Osteoblast (primary cell): Measurements from ENCODE around the gene SLC30A10. TPM values are rescaled to one million over a fixed set of nuclear protein-coding genes. Genes with fewer than 3 reads are reported as not detected.

Experiments
- DNase-seq: peaks from one replicate; pipeline ENCODE4 v3.0.0; 2011; ENCODE audit warnings: low spot score, mixed read lengths; ENCODE audit not compliant: insufficient read length; ENCODE audit errors: missing footprints
- H2AFZ ChIP-seq: 2 replicates; pipeline ENCODE4 v1.6.0; 2011; ENCODE audit warnings: mild to moderate bottlenecking, low read length
- H3K27ac ChIP-seq: 2 replicates; pipeline ENCODE4 v1.5.1; 2011; ENCODE audit warnings: mild to moderate bottlenecking, low read depth, low read length, moderate library complexity
- H3K27me3 ChIP-seq: 2 replicates; pipeline ENCODE4 v1.6.0; 2012; ENCODE audit warnings: mild to moderate bottlenecking, control low read depth, inconsistent platforms, low read length, moderate library complexity; ENCODE audit not compliant: insufficient read depth
- H3K36me3 ChIP-seq: 2 replicates; pipeline ENCODE4 v1.5.1; 2011; ENCODE audit warnings: mild to moderate bottlenecking, low read length, control low read depth, moderate library complexity; ENCODE audit not compliant: insufficient read depth
- H3K4me1 ChIP-seq: 2 replicates; pipeline ENCODE4 v1.5.1; 2011; ENCODE audit warnings: mild to moderate bottlenecking, low read length, control low read depth, moderate library complexity; ENCODE audit not compliant: insufficient read depth
- H3K4me2 ChIP-seq: 2 replicates; pipeline ENCODE4 v1.6.0; 2011; ENCODE audit warnings: mild to moderate bottlenecking, low read length; ENCODE audit not compliant: insufficient read depth
- H3K4me3 ChIP-seq: fragments of 200-600 bp; sonication (generic); 3 replicates; pipeline ENCODE4 v1.5.1; 2012; ENCODE audit warnings: mild to moderate bottlenecking, low read length, inconsistent platforms; ENCODE audit not compliant: insufficient read depth
- H3K79me2 ChIP-seq: 2 replicates; pipeline ENCODE4 v1.6.0; 2012; ENCODE audit warnings: mild to moderate bottlenecking, low read length, control low read depth, inconsistent platforms; ENCODE audit not compliant: insufficient read depth
- H3K9me3 ChIP-seq: 2 replicates; pipeline ENCODE4 v1.5.1; 2011; ENCODE audit warnings: low read depth, low read length, control low read depth
- H4K20me1 ChIP-seq: 2 replicates; pipeline ENCODE4 v1.6.0; 2012; ENCODE audit warnings: mild to moderate bottlenecking, low read length, control low read depth; ENCODE audit not compliant: insufficient read depth
- total RNA-seq: library from RNA; depleted of rRNA; stranded (reverse); fragments of >200 nt; gene quantifications from 2 replicates; pipeline ENCODE4 v1.2.3, GENCODE V29; 2012
- TF ChIP-seq, protein P1 (sequence below): IDR thresholded peaks from 2 replicates; pipeline ENCODE4 v1.5.1; 2011; ENCODE audit warnings: mild to moderate bottlenecking, low read depth, low read length, moderate library complexity; ENCODE audit errors: extremely low read depth

The SLC30A10 gene
- total RNA-seq, 1 donor: 0.36 TPM

DNA sequence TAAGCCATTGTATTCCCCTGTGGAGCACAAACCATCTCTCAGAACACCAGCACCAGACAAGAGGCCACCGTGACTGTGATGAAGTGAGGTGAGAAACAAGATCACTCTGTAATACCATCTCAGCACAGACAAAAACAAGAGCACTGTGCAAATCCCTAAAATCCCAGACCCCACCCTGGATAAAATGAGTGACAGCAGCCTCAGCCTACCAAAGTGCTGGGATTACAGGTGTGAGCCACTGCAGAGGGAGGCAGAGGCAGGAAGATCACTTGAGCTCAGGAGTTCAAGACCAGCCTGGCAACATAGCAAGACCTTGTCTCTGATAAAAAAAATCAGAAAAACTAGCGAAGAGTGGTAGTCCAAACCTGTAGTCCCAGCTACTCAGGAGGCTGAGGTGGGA lies 23.4 kb downstream of the SLC30A10 start:
- H3K36me3 ChIP-seq: no peaks in the 10 kb centered on the region
- no peaks in the 10 kb centered on the region for H3K4me1 ChIP-seq
- H3K4me2 ChIP-seq: no peak overlapping the region
- TF ChIP-seq, protein P1, sequence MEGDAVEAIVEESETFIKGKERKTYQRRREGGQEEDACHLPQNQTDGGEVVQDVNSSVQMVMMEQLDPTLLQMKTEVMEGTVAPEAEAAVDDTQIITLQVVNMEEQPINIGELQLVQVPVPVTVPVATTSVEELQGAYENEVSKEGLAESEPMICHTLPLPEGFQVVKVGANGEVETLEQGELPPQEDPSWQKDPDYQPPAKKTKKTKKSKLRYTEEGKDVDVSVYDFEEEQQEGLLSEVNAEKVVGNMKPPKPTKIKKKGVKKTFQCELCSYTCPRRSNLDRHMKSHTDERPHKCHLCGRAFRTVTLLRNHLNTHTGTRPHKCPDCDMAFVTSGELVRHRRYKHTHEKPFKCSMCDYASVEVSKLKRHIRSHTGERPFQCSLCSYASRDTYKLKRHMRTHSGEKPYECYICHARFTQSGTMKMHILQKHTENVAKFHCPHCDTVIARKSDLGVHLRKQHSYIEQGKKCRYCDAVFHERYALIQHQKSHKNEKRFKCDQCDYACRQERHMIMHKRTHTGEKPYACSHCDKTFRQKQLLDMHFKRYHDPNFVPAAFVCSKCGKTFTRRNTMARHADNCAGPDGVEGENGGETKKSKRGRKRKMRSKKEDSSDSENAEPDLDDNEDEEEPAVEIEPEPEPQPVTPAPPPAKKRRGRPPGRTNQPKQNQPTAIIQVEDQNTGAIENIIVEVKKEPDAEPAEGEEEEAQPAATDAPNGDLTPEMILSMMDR: no peak
- no peaks in the 10 kb centered on the region for H3K27me3 ChIP-seq
- H4K20me1 ChIP-seq: no peaks in the 10 kb centered on the region
- H2AFZ ChIP-seq: no peak overlapping the region
- H3K79me2 ChIP-seq: no peaks in the 10 kb centered on the region
- no peak overlapping the region for H3K27ac ChIP-seq
- no peak for DNase-seq
- no peaks in the 10 kb centered on the region for H3K9me3 ChIP-seq
- H3K4me3 ChIP-seq: no peak overlapping the region

DNA sequence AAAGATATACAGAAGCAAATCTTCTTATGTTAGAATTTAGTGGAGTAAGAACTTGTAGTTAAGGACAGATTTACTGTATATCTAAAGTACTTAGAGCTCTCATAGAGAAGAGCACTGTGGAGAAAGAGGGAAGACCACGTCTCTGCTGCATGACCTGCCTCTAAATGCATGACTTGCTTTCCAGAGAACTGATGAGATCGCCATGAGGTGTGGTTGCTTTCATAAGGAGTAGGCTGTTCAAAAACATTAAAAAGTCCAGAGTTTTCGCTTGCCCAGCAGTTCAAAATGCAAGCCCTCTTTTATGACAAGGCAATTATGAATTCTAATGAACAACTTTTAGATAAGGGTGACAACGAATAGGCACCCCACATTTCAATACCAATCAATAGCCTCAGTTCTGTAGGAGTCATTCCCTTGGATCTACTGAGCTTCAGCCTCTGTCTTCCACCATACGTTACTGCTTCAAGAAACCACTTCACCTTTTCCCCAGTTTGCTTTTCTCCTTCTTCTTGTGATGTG lies 24.9 kb downstream of the SLC30A10 start:
- no peaks in the 10 kb centered on the region for H4K20me1 ChIP-seq
- no peak overlapping the region for H2AFZ ChIP-seq
- no peak overlapping the region for H3K27ac ChIP-seq
- no peaks in the 10 kb centered on the region for H3K79me2 ChIP-seq
- TF ChIP-seq, protein P1: no peak
- no peak overlapping the region for H3K4me2 ChIP-seq
- no peaks in the 10 kb centered on the region for H3K36me3 ChIP-seq
- H3K27me3 ChIP-seq: no peaks in the 10 kb centered on the region
- DNase-seq: no peak
- H3K4me3 ChIP-seq: no peak overlapping the region
- no peaks in the 10 kb centered on the region for H3K9me3 ChIP-seq
- H3K4me1 ChIP-seq: no peaks in the 10 kb centered on the region

GRCh38 chr1:219902951-219903350 lies 25.4 kb downstream of the SLC30A10 start:
- H3K4me3 ChIP-seq: no peak overlapping the region
- no peak overlapping the region for H2AFZ ChIP-seq
- no peaks in the 10 kb centered on the region for H4K20me1 ChIP-seq
- H3K36me3 ChIP-seq: no peaks in the 10 kb centered on the region
- TF ChIP-seq, protein P1: no peak
- DNase-seq: no peak
- H3K4me2 ChIP-seq: no peak overlapping the region
- H3K27ac ChIP-seq: no peak overlapping the region
- H3K79me2 ChIP-seq: no peaks in the 10 kb centered on the region
- no peaks in the 10 kb centered on the region for H3K4me1 ChIP-seq
- H3K27me3 ChIP-seq: no peaks in the 10 kb centered on the region
- no peaks in the 10 kb centered on the region for H3K9me3 ChIP-seq

DNA sequence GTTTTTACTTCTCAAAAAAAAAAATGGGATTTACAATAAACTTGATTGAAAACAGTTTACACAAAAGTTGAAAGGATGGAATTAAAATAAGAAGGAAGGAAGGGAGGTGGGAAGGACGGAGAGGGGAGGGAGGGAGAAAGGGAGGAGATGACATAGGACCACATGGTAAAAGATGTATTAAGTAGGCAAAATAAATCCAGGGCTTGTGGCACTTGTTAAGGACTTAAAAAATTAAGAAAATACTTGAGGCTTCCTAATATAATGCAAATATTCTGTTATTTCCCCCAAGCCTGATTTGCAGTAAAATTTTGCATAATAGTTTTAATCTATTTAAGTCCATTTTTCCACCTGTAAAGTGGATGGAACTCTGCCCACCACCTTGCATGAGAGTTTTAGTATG lies 27.5 kb downstream of the SLC30A10 start:
- Histone ChIP-seq H3K79me2 (no peaks in the 10 kb centered on the region), H2AFZ (no peak overlapping the region), H3K9me3 (no peaks in the 10 kb centered on the region), H3K4me3 (no peak overlapping the region), H3K27me3 (no peaks in the 10 kb centered on the region), H4K20me1 (no peaks in the 10 kb centered on the region), H3K27ac (no peak overlapping the region), H3K36me3 (no peaks in the 10 kb centered on the region), H3K4me1 (no peaks in the 10 kb centered on the region), H3K4me2 (no peak overlapping the region)
- TF ChIP-seq, protein P1: no peak
- no peak for DNase-seq
